Large intestine (tissue), 3 donors: Measurements from ENCODE around the gene GCH1. TPM values are rescaled to one million over a fixed set of nuclear protein-coding genes. Genes with fewer than 3 reads are reported as not detected.

ENCODE experiments used
- DNase-seq, 2 donors: peaks; one replicate each; pipeline versions ENCODE4 v3.0.0 to v3.0.0-alpha.2; 2013
- H3K27ac ChIP-seq: one replicate; pipeline ENCODE4 v1.5.1; 2013; ENCODE audit warnings: low read length
- H3K27me3 ChIP-seq: 2 replicates; pipeline ENCODE4 v1.6.1; 2013; ENCODE audit warnings: low read length; ENCODE audit not compliant: control insufficient read depth, insufficient read depth
- H3K36me3 ChIP-seq: 2 replicates; pipeline ENCODE4 v1.6.1; 2013; ENCODE audit warnings: low read length; ENCODE audit not compliant: control insufficient read depth, insufficient read depth
- H3K4me1 ChIP-seq: one replicate; pipeline ENCODE4 v1.6.1; 2013; ENCODE audit warnings: low read length; ENCODE audit not compliant: control insufficient read depth, insufficient read depth
- H3K4me3 ChIP-seq: one replicate; pipeline ENCODE4 v1.5.1; 2013; ENCODE audit warnings: low read length
- H3K9me3 ChIP-seq: one replicate; pipeline ENCODE4 v1.6.1; 2013; ENCODE audit warnings: mild to moderate bottlenecking, low read depth, low read length, moderate library complexity; ENCODE audit not compliant: control insufficient read depth
- WGBS: methylation state at CpG from one replicate; pipeline ENCODE4 v1.1.5; 2013; ENCODE audit warnings: low lambda C conversion rate; ENCODE audit not compliant: insufficient coverage; 5-methylcytosine and 5-hydroxymethylcytosine counted together
- polyA plus RNA-seq: library from polyadenylated mRNA; unstranded; fragments of 120-200 nt; gene quantifications from one replicate; pipeline ENCODE4 v1.2.1, GENCODE V29; 2013

The GCH1 gene
- polyA plus RNA-seq, 1 donor = 27.5 TPM

GRCh38 chr14:54844479-54844878, 58.1 kb downstream of the GCH1 start:
- Histone ChIP-seq H3K27me3 (no peaks in the 10 kb centered on the region), H3K27ac (peak overlapping the region; percentile 75), H3K4me3 (no peak overlapping the region), H3K4me1 (peaks cover 16% of the 10 kb centered on the region), H3K36me3 (peaks cover 3% of the 10 kb centered on the region), H3K9me3 (no peaks in the 10 kb centered on the region)
- WGBS = 50% methylated on average over 2 of the region's 2 CpGs
- DNase-seq = peak; percentile 83 to 92

GRCh38 chr14:54840798-54841197, 61.8 kb downstream of the GCH1 start:
- Histone ChIP-seq H3K4me3 (no peak overlapping the region), H3K36me3 (peaks cover 3% of the 10 kb centered on the region), H3K27ac (no peak overlapping the region), H3K9me3 (no peaks in the 10 kb centered on the region), H3K4me1 (peaks cover 30% of the 10 kb centered on the region), H3K27me3 (no peaks in the 10 kb centered on the region)
- DNase-seq = no peak
- WGBS = 100% methylated on average over 1 of the region's 1 CpG

GRCh38 chr14:54840336-54840735, 62.3 kb downstream of the GCH1 start:
- Histone ChIP-seq H3K36me3 (peaks cover 3% of the 10 kb centered on the region), H3K4me3 (no peak overlapping the region), H3K9me3 (no peaks in the 10 kb centered on the region), H3K27ac (no peak overlapping the region), H3K27me3 (no peaks in the 10 kb centered on the region), H3K4me1 (peaks cover 28% of the 10 kb centered on the region)
- 60% methylated on average over 1 of the region's 3 CpGs for whole genome bisulfite sequencing
- DNase-seq = no peak

GRCh38 chr14:54839701-54840119, 62.9 kb downstream of the GCH1 start:
- Histone ChIP-seq H3K27ac (no peak overlapping the region), H3K36me3 (peaks cover 3% of the 10 kb centered on the region), H3K4me1 (peaks cover 25% of the 10 kb centered on the region), H3K4me3 (no peak overlapping the region), H3K9me3 (no peaks in the 10 kb centered on the region), H3K27me3 (no peaks in the 10 kb centered on the region)
- peak in 1 of 2 donors; percentile 22 for DNase-seq
- WGBS = no CpG with 5 or more reads among the region's 3 CpGs

GRCh38 chr14:54838931-54839512, 63.6 kb downstream of the GCH1 start:
- Histone ChIP-seq H3K36me3 (peaks cover 3% of the 10 kb centered on the region), H3K27ac (peak overlapping the region; percentile 43), H3K9me3 (no peaks in the 10 kb centered on the region), H3K4me1 (peaks cover 23% of the 10 kb centered on the region), H3K4me3 (no peak overlapping the region), H3K27me3 (no peaks in the 10 kb centered on the region)
- DNase-seq = peak in 1 of 2 donors; percentile 30
- WGBS = 94% methylated on average over 3 of the region's 10 CpGs

GRCh38 chr14:54837508-54838149, 65.0 kb downstream of the GCH1 start:
- peak; percentile 69 to 87 for DNase-seq
- peak overlapping the region; percentile 51 for H3K27ac ChIP-seq
- H3K4me3 ChIP-seq = no peak overlapping the region
- H3K27me3 ChIP-seq = no peaks in the 10 kb centered on the region
- peaks cover 3% of the 10 kb centered on the region for H3K36me3 ChIP-seq
- no CpG with 5 or more reads among the region's 2 CpGs for WGBS
- no peaks in the 10 kb centered on the region for H3K9me3 ChIP-seq
- H3K4me1 ChIP-seq = peaks cover 14% of the 10 kb centered on the region

GRCh38 chr14:54836231-54836630, 66.4 kb downstream of the GCH1 start:
- Histone ChIP-seq H3K4me1 (peaks cover 14% of the 10 kb centered on the region), H3K9me3 (no peaks in the 10 kb centered on the region), H3K4me3 (no peak overlapping the region), H3K27ac (no peak overlapping the region), H3K27me3 (no peaks in the 10 kb centered on the region), H3K36me3 (peaks cover 3% of the 10 kb centered on the region)
- no CpG with 5 or more reads among the region's 2 CpGs for WGBS
- DNase-seq = no peak

GRCh38 chr14:54834727-54835126, 67.9 kb downstream of the GCH1 start:
- H3K9me3 ChIP-seq = no peaks in the 10 kb centered on the region
- 68% methylated on average over 2 of the region's 6 CpGs for WGBS
- no peaks in the 10 kb centered on the region for H3K27me3 ChIP-seq
- no peak overlapping the region for H3K4me3 ChIP-seq
- peaks cover 14% of the 10 kb centered on the region for H3K4me1 ChIP-seq
- no peaks in the 10 kb centered on the region for H3K36me3 ChIP-seq
- no peak for DNase-seq
- no peak overlapping the region for H3K27ac ChIP-seq

- Histone ChIP-seq H3K36me3 (no peaks in the 10 kb centered on the region), H3K4me1 (peaks cover 11% of the 10 kb centered on the region), H3K27me3 (no peaks in the 10 kb centered on the region), H3K9me3 (no peaks in the 10 kb centered on the region), H3K4me3 (no peak overlapping the region), H3K27ac (no peak overlapping the region)
- no peak for DNase-seq
Observed at GRCh38 chr14:54834081-54834480, 68.5 kb downstream of the GCH1 start.

GRCh38 chr14:54830650-54831049, 72.0 kb downstream of the GCH1 start:
- DNase-seq = no peak
- no peaks in the 10 kb centered on the region for H3K27me3 ChIP-seq
- H3K4me1 ChIP-seq = no peaks in the 10 kb centered on the region
- no peaks in the 10 kb centered on the region for H3K9me3 ChIP-seq
- no peaks in the 10 kb centered on the region for H3K36me3 ChIP-seq
- no peak overlapping the region for H3K4me3 ChIP-seq
- H3K27ac ChIP-seq = no peak overlapping the region
- WGBS = 100% methylated on average over 1 of the region's 4 CpGs
